ENCODE measurements around the gene SLC22A17.
"Not testable (repeated sequence)": the region's sequence is repeated elsewhere in the genome, so short reads cannot be mapped to it uniquely, and the experiment has no call there.

SLC22A17 gene

DNA sequence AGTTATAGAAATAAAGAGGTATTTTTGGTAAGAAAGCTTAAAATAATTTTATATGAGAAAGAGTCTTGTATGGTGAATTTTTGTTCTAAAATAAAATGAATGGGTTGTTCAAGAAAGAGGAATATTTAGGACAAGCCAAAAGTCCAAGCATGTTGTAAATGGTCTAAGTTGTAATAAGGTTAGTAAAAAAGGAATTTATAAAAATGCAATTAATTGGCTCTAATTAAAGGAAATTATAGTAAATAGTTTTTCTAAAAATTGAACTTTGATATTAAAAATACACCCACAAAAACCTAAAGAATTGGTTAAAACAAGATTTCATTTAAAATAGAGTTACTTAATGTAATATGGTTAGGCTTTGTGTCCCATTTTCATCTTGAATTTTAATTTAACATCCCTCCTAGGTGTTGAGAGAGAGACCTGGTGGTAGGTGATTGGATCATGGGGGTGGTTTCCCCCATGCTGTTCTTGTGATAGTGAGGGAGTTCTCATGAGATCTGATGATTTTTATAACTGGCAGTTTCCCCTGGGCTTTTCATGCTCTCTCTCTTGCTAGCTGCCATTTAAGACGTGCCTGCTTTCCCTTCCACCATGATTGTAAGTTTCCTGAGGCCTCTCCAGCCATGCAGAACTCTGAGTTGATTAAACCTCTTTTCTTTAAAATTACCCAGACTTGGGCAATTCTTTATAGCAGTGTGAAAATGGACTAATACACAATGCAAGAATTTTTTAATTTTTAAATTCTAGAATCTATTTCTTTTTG lies 13.0 kb downstream of the SLC22A17 start:
- no peak for DNase-seq (ENCODE audit: low read depth in 2 of 2)

DNA sequence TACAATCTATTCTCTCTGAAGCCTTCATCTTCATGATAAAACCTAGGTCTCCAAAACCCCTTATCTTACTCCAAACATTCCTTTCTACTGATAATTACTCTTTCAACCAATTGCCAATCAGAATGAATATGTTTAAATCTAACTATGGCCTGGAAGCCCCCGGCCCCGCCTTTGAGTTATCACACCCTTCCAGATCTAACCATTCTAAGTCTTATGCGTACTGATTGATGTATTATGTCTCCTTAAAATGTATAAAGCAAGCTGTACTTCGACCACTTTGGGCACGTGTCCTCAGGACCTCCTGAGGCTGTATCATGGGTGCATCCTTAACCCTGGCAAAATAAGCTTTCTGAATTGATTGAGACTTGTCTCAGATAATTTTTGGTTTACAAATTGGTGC lies 17.1 kb downstream of the SLC22A17 start:
- no peak for DNase-seq (ENCODE audit: low read depth in 2 of 2)

DNA sequence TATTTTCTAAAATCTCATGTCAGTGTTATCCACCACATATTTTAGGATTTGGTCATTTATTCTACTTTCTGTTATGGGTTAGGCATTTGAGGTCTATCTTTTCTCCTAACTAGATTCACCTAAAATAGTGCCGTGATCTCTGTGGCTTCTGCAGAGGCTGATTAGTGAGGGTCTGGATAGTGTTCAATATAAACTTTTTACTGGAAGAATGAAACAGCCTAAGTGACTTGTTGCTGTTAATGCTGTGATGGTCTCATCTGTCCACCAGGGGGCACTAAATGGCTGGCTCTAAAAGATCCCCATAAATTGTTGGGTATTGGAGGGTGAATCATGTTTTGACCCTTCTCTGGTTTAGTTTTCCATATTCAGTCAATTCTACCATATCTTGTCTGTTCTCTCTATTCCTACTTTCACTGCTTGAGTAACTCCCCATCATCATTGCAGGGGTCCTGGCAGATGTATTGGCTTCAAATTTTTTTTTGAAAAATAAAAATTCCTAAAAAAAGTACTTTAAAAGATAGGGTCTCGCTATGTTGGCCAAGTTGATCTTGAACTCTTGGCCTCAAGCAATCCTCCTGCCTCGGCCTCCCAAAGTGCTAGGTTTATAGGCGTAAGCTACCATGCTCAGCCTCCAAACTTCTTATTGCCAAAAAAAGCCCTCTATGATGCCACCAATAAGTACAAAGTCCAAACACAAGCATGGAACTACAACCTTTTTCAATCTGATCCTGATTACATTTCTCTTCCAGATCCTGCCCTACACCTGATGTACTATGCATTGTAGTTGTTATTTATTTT lies 24.5 kb downstream of the SLC22A17 start:
- peak in 1 of 2 donors; percentile 34 for DNase-seq (ENCODE audit: low read depth in 2 of 2)

DNA sequence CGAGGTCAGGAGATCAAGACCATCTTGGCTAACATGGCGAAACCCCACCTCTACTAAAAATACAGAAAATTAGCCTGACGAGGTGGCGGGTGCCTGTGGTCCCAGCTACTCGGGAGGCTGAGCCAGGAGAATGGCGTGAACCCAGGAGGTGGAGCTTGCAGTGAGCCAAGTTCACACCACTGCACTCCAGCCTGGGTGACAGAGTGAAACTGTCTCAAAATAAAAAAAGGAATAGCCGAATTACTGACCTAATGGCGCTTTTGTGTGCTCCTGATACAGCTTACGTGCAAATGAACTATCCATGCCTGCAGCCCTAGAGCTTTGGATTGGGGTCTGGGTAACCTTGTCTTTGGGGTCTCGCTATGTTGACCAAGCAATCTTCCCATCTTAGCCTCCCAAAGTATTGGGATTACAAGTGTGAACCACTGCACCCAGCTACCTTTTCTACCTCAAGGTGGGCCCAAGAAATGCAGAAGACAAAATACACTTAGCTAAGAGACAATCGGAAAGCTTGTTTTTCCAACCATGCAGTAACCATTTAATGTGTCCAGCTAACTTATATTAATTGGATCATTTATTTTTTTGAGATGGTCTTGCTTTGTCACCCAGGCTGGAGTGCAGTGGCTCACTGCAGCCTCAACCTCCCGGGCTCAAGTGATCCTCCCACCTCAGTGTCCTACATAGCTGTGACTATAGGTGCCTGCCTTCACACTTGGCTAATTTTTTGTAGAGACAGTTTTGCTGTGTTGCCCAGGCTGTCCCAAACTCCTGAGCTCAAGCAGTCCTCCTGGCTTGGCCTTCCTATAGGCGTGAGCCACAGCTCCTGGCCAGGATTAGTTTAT lies 26.0 kb downstream of the SLC22A17 start:
- no peak for DNase-seq (ENCODE audit: low read depth in 2 of 2)

DNA sequence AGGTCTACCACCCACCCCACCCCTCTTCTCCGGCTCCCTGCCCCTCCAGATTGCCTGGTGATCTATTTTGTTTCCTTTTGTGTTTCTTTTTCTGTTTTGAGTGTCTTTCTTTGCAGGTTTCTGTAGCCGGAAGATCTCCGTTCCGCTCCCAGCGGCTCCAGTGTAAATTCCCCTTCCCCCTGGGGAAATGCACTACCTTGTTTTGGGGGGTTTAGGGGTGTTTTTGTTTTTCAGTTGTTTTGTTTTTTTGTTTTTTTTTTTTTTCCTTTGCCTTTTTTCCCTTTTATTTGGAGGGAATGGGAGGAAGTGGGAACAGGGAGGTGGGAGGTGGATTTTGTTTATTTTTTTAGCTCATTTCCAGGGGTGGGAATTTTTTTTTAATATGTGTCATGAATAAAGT lies 26.9 kb downstream of the SLC22A17 start:
- DNase-seq (ENCODE audit: low read depth in 2 of 2): not testable (repeated sequence)

DNA sequence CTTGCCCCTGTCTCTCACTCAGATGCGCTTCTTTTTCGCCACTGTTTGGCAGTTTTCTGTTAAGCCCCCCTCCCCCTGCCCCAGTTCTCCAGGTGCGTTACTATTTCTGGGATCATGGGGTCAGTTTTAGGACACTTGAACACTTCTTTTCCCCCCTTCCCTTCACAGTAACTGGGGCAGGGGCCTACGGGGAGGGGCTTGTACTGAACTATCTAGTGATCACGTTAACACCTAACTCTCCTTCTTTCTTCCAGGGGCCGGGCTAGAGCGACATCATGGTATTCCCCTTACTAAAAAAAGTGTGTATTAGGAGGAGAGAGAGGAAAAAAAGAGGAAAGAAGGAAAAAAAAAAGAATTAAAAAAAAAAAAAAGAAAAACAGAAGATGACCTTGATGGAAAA lies 27.7 kb downstream of the SLC22A17 start:
- no peak for DNase-seq (ENCODE audit: low read depth in 2 of 2)

DNA sequence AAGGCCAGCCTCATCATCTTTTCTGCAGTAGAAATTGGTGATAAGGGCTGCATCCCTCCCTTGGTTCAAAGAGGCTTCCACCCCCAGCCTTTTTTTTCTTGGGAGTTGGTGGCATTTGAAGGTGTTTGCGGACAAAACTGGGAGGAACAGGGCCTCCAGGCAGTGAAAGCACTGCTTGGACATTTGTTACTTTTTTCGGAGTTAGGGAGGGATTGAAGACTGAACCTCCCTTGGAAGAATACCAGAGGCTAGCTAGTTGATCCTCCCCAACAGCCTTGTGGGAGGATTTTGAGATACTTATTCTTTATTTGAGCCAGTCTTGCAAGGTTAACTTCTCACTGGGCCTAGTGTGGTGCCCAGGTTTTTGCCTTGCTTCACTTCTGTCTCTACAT lies 28.2 kb downstream of the SLC22A17 start:
- no peak for DNase-seq (ENCODE audit: low read depth in 2 of 2)

DNA sequence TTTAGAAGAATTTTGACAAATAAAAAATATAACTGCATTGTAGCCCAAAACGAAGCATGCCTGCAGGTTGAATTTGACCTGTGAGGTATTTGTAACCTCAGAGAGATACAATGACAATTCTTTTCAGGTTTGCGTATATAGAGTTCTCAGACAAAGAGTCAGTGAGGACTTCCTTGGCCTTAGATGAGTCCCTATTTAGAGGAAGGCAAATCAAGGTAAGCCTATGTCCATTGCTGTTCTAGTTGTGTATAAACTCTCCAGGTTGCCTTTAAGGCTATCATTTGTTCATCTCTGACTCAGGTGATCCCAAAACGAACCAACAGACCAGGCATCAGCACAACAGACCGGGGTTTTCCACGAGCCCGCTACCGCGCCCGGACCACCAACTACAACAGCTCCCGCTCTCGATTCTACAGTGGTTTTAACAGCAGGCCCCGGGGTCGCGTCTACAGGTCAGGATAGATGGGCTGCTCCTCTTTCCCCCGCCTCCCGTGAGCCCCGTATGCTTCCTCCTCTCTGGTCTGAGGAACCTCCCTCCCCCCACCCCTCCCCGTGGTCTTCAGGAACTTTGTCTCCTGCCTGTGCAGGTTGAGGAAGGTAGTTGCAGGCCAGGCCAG lies 28.7 kb downstream of the SLC22A17 start:
- no peak for DNase-seq (ENCODE audit: low read depth in 2 of 2)

DNA sequence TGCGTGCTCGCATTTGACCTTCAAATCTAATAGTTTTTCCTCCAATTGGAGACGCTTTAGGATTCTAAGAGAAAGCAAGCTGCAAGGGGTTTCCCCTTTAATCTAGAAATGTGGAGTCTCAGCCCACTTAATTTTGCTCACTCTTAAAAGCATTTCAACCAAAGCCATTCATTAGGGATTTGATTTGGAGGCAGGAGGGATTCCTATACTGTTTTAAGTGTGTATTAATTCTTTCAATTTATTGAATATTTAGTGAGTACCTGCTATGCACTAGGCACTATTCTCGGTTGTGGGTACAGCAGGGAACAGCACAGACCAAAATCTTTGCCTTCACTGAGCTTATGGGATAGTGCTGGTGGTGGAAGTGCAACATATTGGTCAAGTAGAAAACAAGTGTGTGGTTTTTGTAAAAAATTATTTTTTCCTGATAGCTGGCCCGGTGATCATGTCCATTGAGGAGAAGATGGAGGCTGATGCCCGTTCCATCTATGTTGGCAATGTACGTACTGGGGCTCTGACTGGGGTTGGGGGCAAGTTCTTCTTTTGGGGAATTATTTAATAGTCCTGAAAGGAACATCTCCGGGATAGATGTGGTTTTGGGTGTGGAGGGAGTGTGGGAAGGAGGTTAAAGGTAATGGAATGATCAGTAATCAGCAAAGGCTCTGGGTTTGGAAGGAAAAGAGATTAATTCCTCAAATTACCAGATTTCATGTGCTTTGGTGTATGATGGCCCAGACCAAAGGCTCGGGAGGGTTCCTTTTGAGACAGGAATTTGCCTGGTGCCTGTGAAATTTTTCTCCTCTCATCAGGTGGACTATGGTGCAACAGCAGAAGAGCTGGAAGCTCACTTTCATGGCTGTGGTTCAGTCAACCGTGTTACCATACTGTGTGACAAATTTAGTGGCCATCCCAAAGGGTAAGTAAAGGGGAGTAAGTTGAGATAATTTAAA lies 29.8 kb downstream of the SLC22A17 start:
- no peak for DNase-seq (ENCODE audit: low read depth in 2 of 2)

DNA sequence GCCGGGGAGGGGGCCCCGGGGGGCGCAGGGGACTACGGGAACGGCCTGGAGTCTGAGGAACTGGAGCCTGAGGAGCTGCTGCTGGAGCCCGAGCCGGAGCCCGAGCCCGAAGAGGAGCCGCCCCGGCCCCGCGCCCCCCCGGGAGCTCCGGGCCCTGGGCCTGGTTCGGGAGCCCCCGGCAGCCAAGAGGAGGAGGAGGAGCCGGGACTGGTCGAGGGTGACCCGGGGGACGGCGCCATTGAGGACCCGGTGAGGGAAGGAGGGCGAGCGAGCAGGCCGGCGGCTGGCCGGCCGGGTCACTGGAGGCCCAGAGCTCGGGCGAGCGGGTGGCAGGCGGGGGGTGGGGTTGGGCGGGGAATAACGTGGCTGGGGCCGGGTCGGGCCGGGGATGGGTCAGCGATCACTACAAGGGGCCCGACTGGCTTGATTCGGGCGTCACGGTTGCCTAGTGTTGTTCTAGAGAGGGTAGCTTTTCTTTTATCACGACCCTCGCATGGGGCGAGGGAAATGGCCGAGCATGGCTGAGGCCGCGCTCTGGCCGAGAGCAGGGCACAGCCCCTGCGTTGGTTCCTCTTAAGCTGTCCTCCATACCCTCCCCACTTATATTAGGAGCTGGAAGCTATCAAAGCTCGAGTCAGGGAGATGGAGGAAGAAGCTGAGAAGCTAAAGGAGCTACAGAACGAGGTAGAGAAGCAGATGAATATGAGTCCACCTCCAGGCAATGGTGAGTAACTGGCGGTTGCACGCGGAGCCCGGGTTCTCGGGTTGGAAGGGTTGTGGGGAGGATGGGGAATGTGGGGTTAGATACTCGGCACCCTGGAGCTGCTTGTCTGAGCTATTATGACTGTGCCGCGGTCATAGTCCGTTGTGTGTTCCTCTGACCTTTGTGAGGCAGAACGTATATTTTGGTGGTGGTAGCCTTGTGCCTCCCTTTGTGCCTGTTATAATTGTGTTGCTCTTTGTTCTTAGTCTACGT lies 30.8 kb downstream of the SLC22A17 start:
- peak; percentile 45 to 64 for DNase-seq (ENCODE audit: low read depth in 2 of 2)

DNA sequence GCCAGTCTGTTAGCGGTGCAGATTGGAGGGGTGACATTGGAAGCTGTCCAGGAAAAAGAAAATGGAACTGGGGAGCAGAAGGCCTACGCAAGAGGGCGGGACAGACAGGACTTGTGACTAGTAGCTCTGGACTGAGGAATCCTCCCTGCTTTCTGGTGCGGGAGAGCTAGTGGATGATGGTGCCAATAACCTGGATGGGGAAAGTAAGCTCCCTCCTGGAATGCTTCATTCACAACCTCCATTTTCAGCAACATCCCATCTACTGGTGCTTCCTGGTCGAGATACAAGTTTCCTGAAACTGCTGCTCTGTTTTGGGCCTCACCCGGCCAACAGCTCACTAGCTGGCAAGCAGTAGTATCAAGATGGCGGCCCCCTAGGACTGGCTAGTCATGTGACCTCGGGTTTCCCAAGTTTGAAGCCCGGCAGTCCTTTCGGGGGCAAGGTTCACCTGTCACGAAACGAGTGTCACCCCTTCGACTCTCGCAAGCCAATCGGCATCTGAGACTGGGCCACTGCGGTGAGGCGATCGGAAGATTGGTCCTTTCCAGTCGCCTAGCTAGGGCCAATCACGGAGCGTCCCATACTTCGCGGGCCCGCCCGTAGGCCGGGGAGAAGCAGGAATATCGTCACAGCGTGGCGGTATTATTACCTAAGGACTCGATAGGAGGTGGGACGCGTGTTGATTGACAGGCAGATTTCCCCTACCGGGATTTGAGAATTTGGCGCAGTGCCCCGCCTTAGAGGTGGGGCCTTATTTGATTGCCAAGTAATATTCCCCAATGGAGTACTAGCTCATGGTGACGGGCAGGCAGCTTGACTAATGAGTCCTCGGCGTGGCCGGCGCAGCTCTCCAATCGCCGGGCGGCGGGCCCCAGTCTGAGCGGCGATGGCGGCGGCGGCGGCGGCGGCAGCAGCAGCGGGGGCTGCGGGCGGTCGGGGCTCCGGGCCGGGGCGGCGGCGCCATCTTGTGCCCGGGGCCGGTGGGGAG lies 31.8 kb downstream of the SLC22A17 start, which contains the start of gene PABPN1:
Gene PABPN1, plus strand, starts transcription at position 874 of the 988 bp plus-strand sequence. Its CDS starts 13 bp downstream, at position 887.
- peak; percentile 95 to 97 for DNase-seq (ENCODE audit: low read depth in 2 of 2)

DNA sequence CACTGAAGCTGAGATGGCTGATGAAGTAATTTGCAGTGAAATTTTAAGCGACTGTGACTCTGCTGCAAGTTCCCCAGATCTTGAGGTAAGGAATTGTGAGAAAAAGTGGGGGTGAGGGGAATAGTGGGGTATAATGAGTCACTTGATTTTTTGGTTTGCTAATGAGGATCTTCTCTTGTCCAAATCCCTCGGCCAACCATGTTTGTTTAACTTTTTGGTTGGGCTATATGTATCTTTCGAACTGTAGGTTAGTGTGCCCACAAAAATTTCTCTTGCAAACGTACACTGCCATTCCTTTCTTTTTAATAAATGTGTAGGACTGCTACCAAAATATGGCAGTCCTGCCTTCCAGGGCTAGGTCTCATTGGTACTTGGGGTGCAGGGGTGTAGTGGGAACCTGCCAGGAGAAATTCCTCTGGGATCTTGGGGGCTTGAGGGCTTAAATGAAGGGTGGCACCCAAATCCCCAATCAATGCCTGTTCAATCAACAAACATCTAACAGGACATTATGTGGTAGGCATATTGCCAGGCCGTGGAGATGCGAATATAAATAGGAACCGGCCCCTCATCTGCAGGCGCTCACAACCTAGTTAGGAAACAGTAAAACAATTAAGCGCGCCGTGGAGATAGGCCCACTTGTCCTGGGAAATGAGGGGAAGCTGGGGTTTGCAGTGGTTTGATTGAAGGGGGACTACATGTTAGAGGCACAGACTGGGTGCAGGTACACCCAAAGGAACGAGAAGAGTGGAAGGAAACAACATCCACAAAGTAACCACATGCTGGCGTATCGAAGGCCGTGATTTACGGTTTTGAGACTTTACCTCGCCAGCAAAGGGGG lies 32.7 kb downstream of the SLC22A17 start:
- no peak for DNase-seq (ENCODE audit: low read depth in 2 of 2)

DNA sequence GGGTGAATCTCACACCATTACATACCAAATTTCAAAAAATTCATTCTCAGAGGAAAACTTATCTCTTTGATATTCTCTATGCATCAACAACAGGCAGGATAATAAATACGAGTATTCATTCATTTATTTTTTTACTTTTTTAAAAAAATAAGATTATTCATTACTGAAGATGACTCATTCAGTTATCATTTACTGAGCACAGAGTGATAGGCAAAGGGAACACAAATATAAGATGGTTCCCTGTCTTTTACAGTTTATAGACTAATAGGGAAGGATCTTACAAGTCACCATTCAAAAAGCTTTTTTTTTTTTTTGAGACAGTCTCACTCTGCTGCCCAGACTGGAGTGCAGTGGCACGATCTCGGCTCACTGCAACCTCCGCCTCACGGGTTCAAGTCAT lies 36.4 kb downstream of the SLC22A17 start:
- DNase-seq (ENCODE audit: low read depth in 2 of 2): no peak

DNA sequence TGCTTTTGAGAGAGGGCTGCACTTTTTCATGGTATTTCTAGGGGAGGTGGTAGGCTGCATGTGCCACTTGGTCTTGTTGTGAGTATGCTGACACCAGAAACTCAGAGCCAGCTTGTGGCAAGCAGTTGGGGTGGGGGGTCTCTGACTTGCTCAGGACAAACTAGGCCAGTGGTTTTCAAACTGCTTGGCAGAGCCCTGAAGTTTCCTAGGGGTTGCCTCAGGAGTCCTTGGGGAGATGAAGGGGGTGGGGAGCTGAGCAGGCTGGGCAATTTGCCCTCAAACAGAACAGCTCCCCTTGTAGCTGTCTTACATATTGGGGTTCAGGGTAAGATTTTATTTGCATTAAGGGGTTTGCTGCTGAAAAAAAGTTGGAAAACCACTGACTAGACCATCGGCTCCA lies 42.1 kb downstream of the SLC22A17 start:
- DNase-seq (ENCODE audit: low read depth in 2 of 2): no peak

DNA sequence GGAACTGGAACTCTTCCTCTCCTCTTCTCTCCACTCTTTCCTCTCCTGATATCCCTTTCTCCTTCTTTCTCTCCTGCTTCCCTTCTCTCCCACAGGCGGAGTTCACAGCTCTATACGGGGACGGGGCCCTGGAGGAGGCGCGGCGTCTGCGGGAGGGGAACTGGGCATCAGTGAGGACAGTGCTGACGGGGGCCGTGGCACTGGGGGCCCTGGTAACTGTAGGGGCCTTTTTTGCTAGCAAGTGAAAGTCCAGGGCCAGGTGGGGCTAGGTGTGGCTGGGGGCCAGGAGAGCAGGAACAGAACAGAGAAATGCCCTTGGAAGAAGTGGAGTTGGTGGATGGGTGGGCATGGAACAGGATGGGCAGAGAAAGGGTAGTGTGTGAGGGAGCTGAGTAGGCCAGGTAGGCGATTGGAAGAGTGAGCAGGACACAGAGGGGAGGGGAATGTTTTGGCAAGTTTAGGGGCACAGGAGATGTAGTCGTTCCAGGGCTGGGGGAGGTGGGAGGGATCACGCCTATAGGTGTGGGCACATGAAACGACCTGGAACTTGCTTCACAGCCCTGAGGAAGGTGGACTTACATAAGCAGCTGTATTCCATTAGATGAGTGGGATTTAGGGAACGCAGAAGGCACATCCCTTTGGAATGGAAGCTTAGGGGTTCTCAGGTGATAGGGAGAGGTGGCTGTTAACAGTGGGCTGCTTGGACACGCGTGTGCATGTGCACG lies 43.8 kb downstream of the SLC22A17 start:
- DNase-seq (ENCODE audit: low read depth in 2 of 2): no peak

Measured in stimulated activated CD8-positive, alpha-beta memory T cell treated with anti-CD3 and anti-CD28 coated beads, Interleukin-15, amount 100 ng/mL, for 48 hours (primary cell).